Neuronal stem cell (in vitro differentiated cells): ENCODE data around the gene CARM1.
A peak's percentile ranks its signal among the peaks of the same experiment; 100 is the strongest.

ENCODE experiments used
- DNase-seq: peaks from one replicate; pipeline ENCODE4 v3.0.0-alpha.2; 2013; ENCODE audit warnings: low spot score
- H2AFZ ChIP-seq: one replicate; pipeline ENCODE4 v1.6.1; 2013; ENCODE audit warnings: mild to moderate bottlenecking, low read length, inconsistent platforms
- H2AK5ac ChIP-seq: 2 replicates; pipeline ENCODE4 v1.6.1; 2013; ENCODE audit warnings: low read depth, mild to moderate bottlenecking, inconsistent platforms, low read length, moderate library complexity, mixed read lengths
- H2BK120ac ChIP-seq: 2 replicates; pipeline ENCODE4 v1.6.1; 2013; ENCODE audit warnings: low read depth, mild to moderate bottlenecking, inconsistent platforms, low read length, moderate library complexity, mixed read lengths
- H2BK12ac ChIP-seq: one replicate; pipeline ENCODE4 v1.6.1; 2013; ENCODE audit warnings: low read length, inconsistent platforms
- H2BK15ac ChIP-seq: 2 replicates; pipeline ENCODE4 v1.6.1; 2013; ENCODE audit warnings: mild to moderate bottlenecking, low read length, inconsistent platforms, mixed read lengths
- H2BK5ac ChIP-seq: one replicate; pipeline ENCODE4 v1.6.1; 2013; ENCODE audit warnings: inconsistent platforms, mild to moderate bottlenecking, low read length, moderate library complexity
- H3K14ac ChIP-seq: one replicate; pipeline ENCODE4 v1.6.1; 2013; ENCODE audit warnings: low read length, inconsistent platforms
- H3K18ac ChIP-seq: 2 replicates; pipeline ENCODE4 v1.6.1; 2013; ENCODE audit warnings: low read length, inconsistent platforms
- H3K23ac ChIP-seq: 2 replicates; pipeline ENCODE4 v1.6.1; 2013; ENCODE audit warnings: low read depth, mild to moderate bottlenecking, mixed read lengths, low read length, inconsistent platforms; ENCODE audit not compliant: poor library complexity
- H3K27ac ChIP-seq: replicated peaks from 3 replicates; pipeline ENCODE4 v1.5.1; 2013; ENCODE audit warnings: low read length, inconsistent platforms
- H3K27me3 ChIP-seq, 3 experiments: 2 replicates each; pipeline ENCODE4 v1.6.1; 2013; ENCODE audit warnings: low read length in 3 of 3, mild to moderate bottlenecking in 2 of 3, inconsistent platforms in 1 of 3, low read depth in 1 of 3, mixed read lengths in 1 of 3, moderate library complexity in 1 of 3; ENCODE audit not compliant: control insufficient read depth in 3 of 3, insufficient read depth in 3 of 3
- H3K36me3 ChIP-seq, 2 donors: replicated peaks in 1 of 2; 2 replicates each; pipeline ENCODE4 v1.6.1; 2013; ENCODE audit warnings: low read length in 2 of 2; ENCODE audit not compliant: control insufficient read depth in 2 of 2, insufficient read depth in 2 of 2
- H3K4ac ChIP-seq: 2 replicates; pipeline ENCODE4 v1.6.1; 2013; ENCODE audit warnings: inconsistent platforms, mild to moderate bottlenecking, low read length, moderate library complexity
- H3K4me1 ChIP-seq, 2 donors: 1 replicate in 1 of 2; 2 replicates in 1 of 2; pipeline ENCODE4 v1.6.1; 2013; ENCODE audit warnings: low read length in 2 of 2, low read depth in 1 of 2; ENCODE audit not compliant: control insufficient read depth in 2 of 2, insufficient read depth in 1 of 2
- H3K4me2 ChIP-seq: one replicate; pipeline ENCODE4 v1.6.1; 2013; ENCODE audit warnings: mild to moderate bottlenecking, low read length, inconsistent platforms; ENCODE audit not compliant: insufficient read depth, poor library complexity, severe bottlenecking
- H3K4me3 ChIP-seq, 2 donors: 2 replicates each; pipeline ENCODE4 v1.5.1; 2013; ENCODE audit warnings: low read length in 2 of 2, mild to moderate bottlenecking in 2 of 2, inconsistent platforms in 1 of 2, moderate library complexity in 1 of 2
- H3K79me1 ChIP-seq: one replicate; pipeline ENCODE4 v1.6.1; 2013; ENCODE audit warnings: low read depth, mild to moderate bottlenecking, inconsistent platforms, low read length, moderate library complexity
- H3K9ac ChIP-seq: one replicate; pipeline ENCODE4 v1.6.1; 2013; ENCODE audit warnings: mild to moderate bottlenecking, low read depth, low read length, inconsistent platforms; ENCODE audit not compliant: poor library complexity
- H3K9me3 ChIP-seq, 2 donors: replicated peaks in 1 of 2; 2 replicates each; pipeline versions ENCODE3 to v1.6.1; 2013; ENCODE audit warnings: low read length in 2 of 2, mild to moderate bottlenecking in 2 of 2, inconsistent platforms in 1 of 2, low read depth in 1 of 2, mixed read lengths in 1 of 2, moderate library complexity in 1 of 2; ENCODE audit not compliant: control insufficient read depth in 2 of 2, insufficient read depth in 1 of 2
- H4K8ac ChIP-seq: one replicate; pipeline ENCODE4 v1.6.1; 2013; ENCODE audit warnings: low read depth, mild to moderate bottlenecking, inconsistent platforms, low read length, moderate library complexity
- H4K91ac ChIP-seq: one replicate; pipeline ENCODE4 v1.6.1; 2013; ENCODE audit warnings: low read length, low read depth, mild to moderate bottlenecking, inconsistent platforms; ENCODE audit not compliant: poor library complexity
- WGBS, 2 donors: extraction: QIAGEN DNeasy Blood & Tissue Kit; methylation state at CpG; one replicate each; pipeline ENCODE4 v1.1.7; 2013; ENCODE audit warnings: missing lambda C conversion rate in 2 of 2, mixed read lengths in 1 of 2; ENCODE audit not compliant: insufficient read length in 2 of 2, insufficient replicate concordance in 1 of 2; ENCODE audit errors: extremely low coverage in 2 of 2; 5-methylcytosine and 5-hydroxymethylcytosine counted together

The CARM1 gene

GRCh38 chr19:10911579-10912363 lies 40.4 kb downstream of the CARM1 start:
- H3K27ac ChIP-seq = no peak overlapping the region
- no peak overlapping the region for H4K91ac ChIP-seq

DNA sequence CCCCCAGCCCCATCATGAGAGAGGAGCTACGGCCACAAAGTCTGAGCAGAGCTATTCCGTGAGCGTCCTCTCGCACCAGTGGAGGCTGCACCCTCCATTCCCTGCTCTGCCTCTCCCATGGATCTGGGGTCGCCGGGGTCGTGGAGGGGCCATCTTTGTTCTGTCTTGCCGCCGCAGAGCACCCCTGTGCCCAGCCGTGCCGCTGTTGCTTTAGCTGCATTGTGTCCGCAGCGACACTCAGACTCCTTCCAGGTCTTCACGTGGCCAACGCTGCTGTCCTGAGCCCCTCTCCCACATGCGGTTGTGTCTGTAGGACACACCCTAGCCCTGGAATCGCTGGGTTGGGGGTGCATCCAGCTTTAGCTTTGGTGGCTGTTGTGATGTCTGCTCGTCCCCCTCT lies 41.3 kb downstream of the CARM1 start:
- H3K9me3 ChIP-seq = no peaks in the 10 kb centered on the region
- H3K27ac ChIP-seq = no peak overlapping the region
- no peak overlapping the region for H2BK15ac ChIP-seq
- no peak overlapping the region for H2AFZ ChIP-seq
- no CpG with 5 or more reads among the region's 18 CpGs for WGBS, 2 donors
- H3K79me1 ChIP-seq = peaks cover 11% of the 10 kb centered on the region
- no peaks in the 10 kb centered on the region for H3K4me1 ChIP-seq
- peaks cover 46 to 82% of the 10 kb centered on the region in 2 donors for H3K36me3 ChIP-seq
- H3K14ac ChIP-seq = peak overlapping the region; percentile 38
- H2BK12ac ChIP-seq = no peak overlapping the region
- no peak overlapping the region for H2AK5ac ChIP-seq
- no peak overlapping the region for H3K9ac ChIP-seq
- no peak overlapping the region for H3K23ac ChIP-seq
- H2BK5ac ChIP-seq = no peak overlapping the region
- H4K91ac ChIP-seq = no peak overlapping the region
- H3K27me3 ChIP-seq = no peaks in the 10 kb centered on the region
- no peak for DNase-seq
- H3K18ac ChIP-seq = no peak overlapping the region
- peak overlapping the region in 1 of 2 donors; percentile 40 for H3K4me3 ChIP-seq
- H3K4ac ChIP-seq = no peak overlapping the region
- H3K4me2 ChIP-seq = no peak overlapping the region
- H4K8ac ChIP-seq = peak overlapping the region; percentile 48
- no peak overlapping the region for H2BK120ac ChIP-seq

More at GRCh38 chr19:10911579-10912363, 40.4 kb downstream of the CARM1 start:
- Histone ChIP-seq H4K8ac (no peak overlapping the region), H2BK5ac (peak overlapping the region; percentile 29), H2BK12ac (no peak overlapping the region), H3K4me1 (no peaks in the 10 kb centered on the region), H3K4me3 (no peak overlapping the region), H2AFZ (no peak overlapping the region), H3K14ac (no peak overlapping the region), H3K27me3 (no peaks in the 10 kb centered on the region), H3K4me2 (no peak overlapping the region), H2AK5ac (no peak overlapping the region), H3K79me1 (peaks cover 11% of the 10 kb centered on the region), H3K9ac (peak overlapping the region; percentile 44), H3K9me3 (no peaks in the 10 kb centered on the region), H3K4ac (no peak overlapping the region), H2BK120ac (no peak overlapping the region), H3K18ac (no peak overlapping the region), H3K23ac (no peak overlapping the region), H2BK15ac (no peak overlapping the region), H3K36me3 (peaks cover 48 to 86% of the 10 kb centered on the region in 2 donors)
- DNase-seq = no peak
- no CpG with 5 or more reads among the region's 31 CpGs for WGBS, 2 donors

DNA sequence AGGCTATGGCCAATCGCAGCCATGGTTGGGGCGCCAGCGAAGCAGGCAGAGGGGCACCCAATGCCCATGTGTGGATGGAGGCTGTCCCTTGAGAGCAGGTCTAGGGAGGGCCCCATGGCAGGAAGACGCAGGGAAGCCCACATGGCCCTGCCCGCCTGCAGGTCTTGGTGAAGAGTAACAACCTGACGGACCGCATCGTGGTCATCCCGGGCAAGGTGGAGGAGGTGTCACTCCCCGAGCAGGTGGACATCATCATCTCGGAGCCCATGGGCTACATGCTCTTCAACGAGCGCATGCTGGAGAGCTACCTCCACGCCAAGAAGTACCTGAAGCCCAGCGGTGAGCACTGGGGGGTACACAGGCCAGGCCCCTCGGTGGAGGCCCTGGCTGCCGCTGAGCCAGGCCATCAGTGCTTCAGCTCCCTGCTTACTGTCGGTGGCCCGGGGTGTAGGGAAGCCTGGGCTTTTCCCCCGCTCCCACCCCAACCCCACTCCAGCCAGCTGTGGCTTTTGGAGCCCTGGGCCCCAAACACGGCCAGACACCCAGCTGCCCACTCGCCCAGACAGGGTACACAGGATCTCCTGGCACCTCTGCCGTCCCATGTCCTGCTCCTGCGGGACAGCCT lies 42.5 kb downstream of the CARM1 start:
- H3K4ac ChIP-seq = no peak overlapping the region
- WGBS, 2 donors = no CpG with 5 or more reads among the region's 24 CpGs

More for the DNA sequence above, 42.5 kb downstream of the CARM1 start:
- Histone ChIP-seq H3K79me1 (peaks cover 5% of the 10 kb centered on the region), H3K14ac (no peak overlapping the region), H3K4me1 (no peaks in the 10 kb centered on the region), H3K9ac (peak overlapping the region; percentile 50), H3K9me3 (no peaks in the 10 kb centered on the region), H2BK5ac (no peak overlapping the region), H3K18ac (no peak overlapping the region), H3K4me3 (no peak overlapping the region), H2BK12ac (no peak overlapping the region), H2AK5ac (no peak overlapping the region), H2AFZ (no peak overlapping the region), H3K27me3 (no peaks in the 10 kb centered on the region), H2BK120ac (no peak overlapping the region), H4K91ac (no peak overlapping the region), H2BK15ac (no peak overlapping the region), H3K23ac (peak overlapping the region; percentile 80), H3K27ac (no peak overlapping the region), H3K36me3 (peaks cover 38 to 82% of the 10 kb centered on the region in 2 donors), H4K8ac (peak overlapping the region; percentile 17), H3K4me2 (no peak overlapping the region)
- DNase-seq = no peak
